Kidney (tissue), 14 donors: Measurements from ENCODE around the gene NCS1. TPM values are rescaled to one million over a fixed set of nuclear protein-coding genes. Genes with fewer than 3 reads are reported as not detected.

ENCODE experiments used
- DNase-seq, 5 donors: peaks; one replicate each; pipeline ENCODE4 v3.0.0-alpha.2; 2013 to 2020
- FAIRE-seq: peaks from 2 replicates; lab custom pipeline; 2012; peaks lifted over from hg19 to GRCh38; lab: Jason Lieb, UNC
- H3K27ac ChIP-seq, 2 donors: one replicate each; pipeline ENCODE4 v1.7.0; 2013; ENCODE audit warnings: low read depth in 2 of 2, low read length in 2 of 2, inconsistent platforms in 1 of 2
- H3K27me3 ChIP-seq: one replicate; pipeline ENCODE4 v1.7.1; 2013; ENCODE audit warnings: low read length, inconsistent platforms; ENCODE audit not compliant: control insufficient read depth, insufficient read depth
- H3K36me3 ChIP-seq, 3 donors: one replicate each; pipeline versions ENCODE4 v1.7.0 to v1.7.1; 2013; ENCODE audit warnings: low read length in 3 of 3, control low read depth in 1 of 3, inconsistent platforms in 1 of 3; ENCODE audit not compliant: insufficient read depth in 3 of 3, control insufficient read depth in 2 of 3
- H3K4me1 ChIP-seq, 3 donors: one replicate each; pipeline versions ENCODE4 v1.7.0 to v1.7.1; 2013; ENCODE audit warnings: low read length in 3 of 3, inconsistent platforms in 1 of 3, low read depth in 1 of 3; ENCODE audit not compliant: control insufficient read depth in 2 of 3, insufficient read depth in 2 of 3
- H3K4me3 ChIP-seq, 3 donors: one replicate each; pipeline versions ENCODE4 v1.7.0 to v1.8.1; 2013; ENCODE audit warnings: low read length in 3 of 3, control low read depth in 1 of 3, inconsistent platforms in 1 of 3
- H3K9ac ChIP-seq, 3 donors: one replicate each; pipeline versions ENCODE4 v1.7.0 to v1.7.1; 2013; ENCODE audit warnings: low read length in 3 of 3, control low read depth in 1 of 3, inconsistent platforms in 1 of 3
- H3K9me3 ChIP-seq, 3 donors: one replicate each; pipeline versions ENCODE4 v1.7.0 to v1.7.1; 2013; ENCODE audit warnings: low read length in 3 of 3, control low read depth in 1 of 3, inconsistent platforms in 1 of 3; ENCODE audit not compliant: control insufficient read depth in 2 of 3, insufficient read depth in 1 of 3
- CTCF ChIP-seq: IDR thresholded peaks from 3 replicates; pipeline ENCODE4 v1.5.1; 2012; ENCODE audit warnings: mild to moderate bottlenecking, moderate library complexity, borderline replicate concordance; ENCODE audit not compliant: insufficient read depth; ENCODE audit errors: extremely low read depth
- intact Hi-C: fragments of 100-400 bp; cut with DNase I; formaldehyde crosslinking; loops from one replicate; pipeline ENCODE4 v1.11.1; 2022
- polyA plus RNA-seq: library from polyadenylated mRNA; stranded (reverse); fragments of 350-450 nt; fragmentation: Illumina TruSeq; extraction: RNeasy Lipid Tissue Mini Kit (QIAGEN cat#74804); gene quantifications from one replicate; pipeline ENCODE4 v1.2.3, GENCODE V29; 2014; ENCODE audit warnings: low read depth, low replicate concordance; ENCODE audit not compliant: insufficient read depth
- total RNA-seq: library from RNA; stranded (reverse); fragmentation: NEBNext Ultra II Directional; extraction: Animal tissue kit (Norgen Biotek cat#: 25700); gene quantifications from one replicate; pipeline ENCODE4 v1.2.1, GENCODE V29; 2021
- donor health status: control.
- donor health status: control.
- donor health status: control.
- donor health status: control.
- donor health status: control.
- donor health status: DM: yes; HTN: yes; CAD: no.
- donor health status: Normal renal cell carcinoma (clear cell type).

Gene NCS1
- total and polyA plus RNA-seq, 2 donors from 2014 or later, result 27.7 to 37.4 TPM

- DNase-seq (no peak), FAIRE-seq (no peak)
- TF ChIP-seq CTCF, result no peak
- Histone ChIP-seq H3K9me3 (no peaks in the 10 kb centered on the region), H3K4me3 (no peak overlapping the region), H3K4me1 (peaks cover 0 to 17% (median 11%) of the 10 kb centered on the region in 3 donors), H3K9ac (no peak overlapping the region), H3K36me3 (no peaks in the 10 kb centered on the region), H3K27me3 (no peaks in the 10 kb centered on the region), H3K27ac (no peak overlapping the region)
- intact Hi-C loops, result no loop called here
Observed at GRCh38 chr9:130177898-130178805, 5.9 kb downstream of the NCS1 start.

- no peaks in the 10 kb centered on the region for H3K36me3 ChIP-seq
- H3K4me1 ChIP-seq, result peaks cover 0 to 12% (median 7%) of the 10 kb centered on the region in 3 donors
- H3K4me3 ChIP-seq, result no peak overlapping the region
- no peak for TF ChIP-seq CTCF
- no peaks in the 10 kb centered on the region for H3K27me3 ChIP-seq
- no peak overlapping the region for H3K27ac ChIP-seq
- intact Hi-C loops, result no loop called here
- FAIRE-seq (no peak), DNase-seq (no peak)
- no peaks in the 10 kb centered on the region for H3K9me3 ChIP-seq
- no peak overlapping the region for H3K9ac ChIP-seq
Observed at GRCh38 chr9:130179331-130179907, 7.2 kb downstream of the NCS1 start.

- DNase-seq, result no peak
- FAIRE-seq, result no peak
- Histone ChIP-seq H3K4me1 (peaks cover 0 to 14% (median 7%) of the 10 kb centered on the region in 3 donors), H3K9ac (no peak overlapping the region), H3K27me3 (no peaks in the 10 kb centered on the region), H3K36me3 (no peaks in the 10 kb centered on the region), H3K9me3 (no peaks in the 10 kb centered on the region), H3K27ac (no peak overlapping the region), H3K4me3 (no peak overlapping the region)
- intact Hi-C loops, result no loop called here
- no peak for TF ChIP-seq CTCF
Observed at GRCh38 chr9:130180516-130180915, 8.3 kb downstream of the NCS1 start.
